CD4-positive, alpha-beta T cell treated with Interleukin-1 beta for 1 hour (primary cell): Measurements from ENCODE around the gene GLIS1.
"Not testable (repeated sequence)": the region's sequence is repeated elsewhere in the genome, so short reads cannot be mapped to it uniquely, and the experiment has no call there.

ENCODE experiments used
- DNase-seq, 2 donors: peaks; one replicate each; pipeline ENCODE4 v3.0.0-alpha.2; 2020 to 2022

GLIS1 gene

GRCh38 chr1:53648516-53648915, 90.4 kb downstream of the GLIS1 start:
- no peak for DNase-seq

- DNase-seq: not testable (repeated sequence)
These were observed 91.0 kb downstream of the GLIS1 start for GRCh38 chr1:53647915-53648314.

- no peak for DNase-seq
These were observed 92.2 kb downstream of the GLIS1 start for GRCh38 chr1:53646732-53647131.

GRCh38 chr1:53645690-53646078, 93.3 kb downstream of the GLIS1 start:
- no peak for DNase-seq

GRCh38 chr1:53644909-53645689, 93.9 kb downstream of the GLIS1 start:
- no peak for DNase-seq

GRCh38 chr1:53644496-53644895, 94.5 kb downstream of the GLIS1 start:
- DNase-seq: no peak

- DNase-seq: no peak
These were observed 95.0 kb downstream of the GLIS1 start for GRCh38 chr1:53643881-53644390.

- no peak for DNase-seq
These were observed 95.7 kb downstream of the GLIS1 start for GRCh38 chr1:53643041-53643880.

- DNase-seq: no peak
These were observed 96.4 kb downstream of the GLIS1 start for GRCh38 chr1:53642607-53643006.

GRCh38 chr1:53642215-53642555, 96.8 kb downstream of the GLIS1 start:
- no peak for DNase-seq

GRCh38 chr1:53641481-53642214, 97.3 kb downstream of the GLIS1 start:
- no peak for DNase-seq

- no peak for DNase-seq
These were observed 98.3 kb downstream of the GLIS1 start for GRCh38 chr1:53640701-53641075.

- no peak for DNase-seq
These were observed 98.8 kb downstream of the GLIS1 start for GRCh38 chr1:53639996-53640700.

- DNase-seq: no peak
These were observed 99.7 kb downstream of the GLIS1 start for GRCh38 chr1:53639251-53639763.

- DNase-seq: no peak
These were observed 100.5 kb downstream of the GLIS1 start for GRCh38 chr1:53638360-53639035.

GRCh38 chr1:53637511-53638359, 101.2 kb downstream of the GLIS1 start:
- DNase-seq: no peak

- DNase-seq: no peak
These were observed 102.3 kb downstream of the GLIS1 start for GRCh38 chr1:53636621-53637171.

- DNase-seq: no peak
These were observed 104.4 kb downstream of the GLIS1 start for GRCh38 chr1:53634571-53634979.

- DNase-seq: no peak
These were observed 105.8 kb downstream of the GLIS1 start for GRCh38 chr1:53633073-53633704.
